ENCODE data around the gene MORN1.

The MORN1 gene

GRCh38 chr1:2435091-2435490, 43.7 kb upstream of the MORN1 start:
- H3K27ac ChIP-seq (replicated peaks) = no peak overlapping the region
- no peak for DNase-seq (ENCODE audit: low read depth in 1 of 2, low spot score in 1 of 2)
- TF ChIP-seq, protein P1, sequence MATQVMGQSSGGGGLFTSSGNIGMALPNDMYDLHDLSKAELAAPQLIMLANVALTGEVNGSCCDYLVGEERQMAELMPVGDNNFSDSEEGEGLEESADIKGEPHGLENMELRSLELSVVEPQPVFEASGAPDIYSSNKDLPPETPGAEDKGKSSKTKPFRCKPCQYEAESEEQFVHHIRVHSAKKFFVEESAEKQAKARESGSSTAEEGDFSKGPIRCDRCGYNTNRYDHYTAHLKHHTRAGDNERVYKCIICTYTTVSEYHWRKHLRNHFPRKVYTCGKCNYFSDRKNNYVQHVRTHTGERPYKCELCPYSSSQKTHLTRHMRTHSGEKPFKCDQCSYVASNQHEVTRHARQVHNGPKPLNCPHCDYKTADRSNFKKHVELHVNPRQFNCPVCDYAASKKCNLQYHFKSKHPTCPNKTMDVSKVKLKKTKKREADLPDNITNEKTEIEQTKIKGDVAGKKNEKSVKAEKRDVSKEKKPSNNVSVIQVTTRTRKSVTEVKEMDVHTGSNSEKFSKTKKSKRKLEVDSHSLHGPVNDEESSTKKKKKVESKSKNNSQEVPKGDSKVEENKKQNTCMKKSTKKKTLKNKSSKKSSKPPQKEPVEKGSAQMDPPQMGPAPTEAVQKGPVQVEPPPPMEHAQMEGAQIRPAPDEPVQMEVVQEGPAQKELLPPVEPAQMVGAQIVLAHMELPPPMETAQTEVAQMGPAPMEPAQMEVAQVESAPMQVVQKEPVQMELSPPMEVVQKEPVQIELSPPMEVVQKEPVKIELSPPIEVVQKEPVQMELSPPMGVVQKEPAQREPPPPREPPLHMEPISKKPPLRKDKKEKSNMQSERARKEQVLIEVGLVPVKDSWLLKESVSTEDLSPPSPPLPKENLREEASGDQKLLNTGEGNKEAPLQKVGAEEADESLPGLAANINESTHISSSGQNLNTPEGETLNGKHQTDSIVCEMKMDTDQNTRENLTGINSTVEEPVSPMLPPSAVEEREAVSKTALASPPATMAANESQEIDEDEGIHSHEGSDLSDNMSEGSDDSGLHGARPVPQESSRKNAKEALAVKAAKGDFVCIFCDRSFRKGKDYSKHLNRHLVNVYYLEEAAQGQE (IDR thresholded peaks at IDR 0.05; ENCODE audit: insufficient replicate concordance, low read depth) = no peak
- no peak for TF ChIP-seq POLR2AphosphoS5 (IDR thresholded peaks at IDR 0.05; ENCODE audit: low read depth)
- no peak overlapping the region for H3K4me3 ChIP-seq (replicated peaks; ENCODE audit: insufficient read depth, low read length)
- H3K27me3 ChIP-seq (ENCODE audit: insufficient read depth, poor library complexity, severe bottlenecking) = peaks cover 7% of the 10 kb centered on the region

DNA sequence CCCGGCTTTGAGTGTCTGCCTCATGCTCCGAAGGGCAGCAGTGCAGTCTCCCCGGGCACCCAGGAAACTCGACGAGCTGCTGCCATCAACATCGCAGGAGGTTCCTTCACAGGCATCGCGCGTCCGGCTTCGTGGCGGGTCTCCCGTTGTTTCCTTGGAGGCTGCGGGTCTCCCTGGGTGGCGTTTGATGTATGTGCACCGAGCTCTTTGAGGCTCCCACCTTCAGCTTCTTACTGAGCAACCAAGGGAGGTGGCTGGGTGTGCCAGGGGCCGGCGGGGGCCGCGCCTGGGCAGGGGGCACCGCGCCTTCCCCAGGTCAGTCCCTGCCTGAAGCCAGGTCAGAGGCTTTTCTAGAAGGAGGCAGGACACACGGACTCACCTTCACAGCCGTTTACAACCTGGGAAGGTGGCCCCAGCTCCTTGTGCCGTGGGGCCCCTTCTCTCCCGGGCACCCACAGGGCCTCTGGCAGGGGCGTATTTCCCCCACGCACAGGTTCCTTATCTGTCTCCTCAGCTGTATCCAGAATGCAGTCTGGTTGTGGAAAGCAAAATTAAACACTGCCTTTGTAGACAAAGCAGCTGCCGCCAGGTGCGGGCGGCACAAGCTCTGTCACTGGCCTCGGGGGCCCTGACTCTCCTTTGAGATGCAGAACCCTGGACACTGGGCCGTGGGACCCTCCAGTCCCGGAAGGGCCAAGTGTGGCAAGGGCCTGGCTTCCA, 42.7 kb upstream of the MORN1 start:
- Histone ChIP-seq H3K27me3 (ENCODE audit: insufficient read depth, poor library complexity, severe bottlenecking) (peaks cover 7% of the 10 kb centered on the region), H3K27ac (replicated peaks) (no peak overlapping the region), H3K4me3 (replicated peaks; ENCODE audit: insufficient read depth, low read length) (no peak overlapping the region)
- no peak for TF ChIP-seq GABPA (IDR thresholded peaks at IDR 0.05; ENCODE audit: low read depth)
- no peak for TF ChIP-seq POLR2AphosphoS5 (IDR thresholded peaks at IDR 0.05; ENCODE audit: low read depth)
- TF ChIP-seq, protein P1 (IDR thresholded peaks at IDR 0.05; ENCODE audit: insufficient replicate concordance, low read depth) = no peak
- TF ChIP-seq, protein P2, sequence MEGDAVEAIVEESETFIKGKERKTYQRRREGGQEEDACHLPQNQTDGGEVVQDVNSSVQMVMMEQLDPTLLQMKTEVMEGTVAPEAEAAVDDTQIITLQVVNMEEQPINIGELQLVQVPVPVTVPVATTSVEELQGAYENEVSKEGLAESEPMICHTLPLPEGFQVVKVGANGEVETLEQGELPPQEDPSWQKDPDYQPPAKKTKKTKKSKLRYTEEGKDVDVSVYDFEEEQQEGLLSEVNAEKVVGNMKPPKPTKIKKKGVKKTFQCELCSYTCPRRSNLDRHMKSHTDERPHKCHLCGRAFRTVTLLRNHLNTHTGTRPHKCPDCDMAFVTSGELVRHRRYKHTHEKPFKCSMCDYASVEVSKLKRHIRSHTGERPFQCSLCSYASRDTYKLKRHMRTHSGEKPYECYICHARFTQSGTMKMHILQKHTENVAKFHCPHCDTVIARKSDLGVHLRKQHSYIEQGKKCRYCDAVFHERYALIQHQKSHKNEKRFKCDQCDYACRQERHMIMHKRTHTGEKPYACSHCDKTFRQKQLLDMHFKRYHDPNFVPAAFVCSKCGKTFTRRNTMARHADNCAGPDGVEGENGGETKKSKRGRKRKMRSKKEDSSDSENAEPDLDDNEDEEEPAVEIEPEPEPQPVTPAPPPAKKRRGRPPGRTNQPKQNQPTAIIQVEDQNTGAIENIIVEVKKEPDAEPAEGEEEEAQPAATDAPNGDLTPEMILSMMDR (IDR thresholded peaks at IDR 0.05; ENCODE audit: insufficient read depth, low read length) = no peak
- TF ChIP-seq SPI1 (IDR thresholded peaks at IDR 0.05; ENCODE audit: borderline replicate concordance, low read depth) = no peak
- no peak for DNase-seq (ENCODE audit: low read depth in 1 of 2, low spot score in 1 of 2)

DNA sequence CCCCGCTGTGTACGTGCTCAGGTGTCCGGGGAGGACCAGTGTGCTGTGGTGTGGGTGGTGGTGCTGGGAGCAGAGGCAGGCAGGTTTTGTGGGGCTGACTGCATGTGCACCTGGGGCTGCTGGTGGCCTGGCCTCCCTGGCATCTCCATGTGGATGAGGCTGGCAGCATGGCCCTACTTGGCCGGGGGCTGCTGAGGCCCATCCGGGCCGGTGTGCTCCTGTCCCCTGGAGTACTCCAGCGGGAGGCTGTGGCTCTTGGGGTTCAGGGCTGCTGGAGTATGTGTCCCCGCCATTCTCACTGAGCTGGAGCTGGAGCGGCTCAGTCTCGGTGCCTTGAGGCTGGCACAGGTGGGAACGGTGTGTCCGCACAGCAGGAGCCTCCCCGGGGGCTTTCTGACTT, 41.8 kb upstream of the MORN1 start:
- TF ChIP-seq SPI1 (IDR thresholded peaks at IDR 0.05; ENCODE audit: borderline replicate concordance, low read depth) (no peak), POLR2AphosphoS5 (IDR thresholded peaks at IDR 0.05; ENCODE audit: low read depth) (no peak), GABPA (IDR thresholded peaks at IDR 0.05; ENCODE audit: low read depth) (no peak)
- TF ChIP-seq, protein P1 (IDR thresholded peaks at IDR 0.05; ENCODE audit: insufficient replicate concordance, low read depth) = no peak
- TF ChIP-seq, protein P2 (IDR thresholded peaks at IDR 0.05; ENCODE audit: insufficient read depth, low read length) = no peak
- DNase-seq (ENCODE audit: low read depth in 1 of 2, low spot score in 1 of 2) = no peak
- Histone ChIP-seq H3K27me3 (ENCODE audit: insufficient read depth, poor library complexity, severe bottlenecking) (peaks cover 7% of the 10 kb centered on the region), H3K27ac (replicated peaks) (no peak overlapping the region), H3K4me3 (replicated peaks; ENCODE audit: insufficient read depth, low read length) (no peak overlapping the region)

Measured in HL-60 (cell line).